LNCAP (cell line): ENCODE results near the gene ZNF778.

Experiments
- TF ChIP-seq, protein P1 (sequence below): fragments of 450-650 bp; IDR thresholded peaks from 2 replicates; pipeline ENCODE4 v1.5.1; 2017; ENCODE audit warnings: mild to moderate bottlenecking

The ZNF778 gene

DNA sequence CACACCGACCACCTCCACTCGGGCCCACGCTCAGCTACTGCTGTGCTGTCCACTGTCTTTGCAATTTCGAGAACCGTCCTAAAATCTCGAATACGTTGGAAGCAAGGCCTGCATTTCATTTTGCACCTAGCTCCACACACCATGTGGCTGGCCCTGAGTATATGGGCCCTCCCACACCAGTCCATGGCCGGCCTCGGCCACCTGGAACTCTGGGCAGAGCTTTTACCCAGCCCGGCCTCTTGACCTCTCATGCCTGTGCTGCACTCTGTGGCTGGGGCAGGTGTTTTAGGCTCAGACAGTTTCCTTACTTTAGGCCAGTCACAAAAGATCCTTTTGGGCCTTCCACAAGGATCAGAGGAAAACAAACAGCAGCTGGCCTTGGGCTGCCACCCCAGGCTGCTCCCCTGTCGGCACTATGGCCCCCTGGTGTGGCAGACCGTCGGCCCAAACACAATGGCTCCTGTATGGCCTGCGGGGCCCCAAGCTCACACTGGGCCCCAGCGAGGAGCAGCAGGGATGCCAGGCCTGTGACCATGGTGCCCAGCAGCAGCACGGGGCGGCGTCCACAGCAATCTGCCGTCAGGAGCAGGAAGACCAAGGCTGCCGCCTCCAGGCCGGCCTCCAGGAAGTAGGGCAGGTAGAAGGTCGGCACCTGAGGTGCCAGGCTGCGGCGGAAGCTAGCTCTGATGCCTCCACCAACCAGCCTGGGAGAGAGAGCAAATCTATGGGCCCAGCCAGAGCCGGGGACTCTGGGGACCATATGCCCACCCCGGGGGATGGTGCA lies 19.7 kb upstream of the ZNF778 start:
- TF ChIP-seq, protein P1, sequence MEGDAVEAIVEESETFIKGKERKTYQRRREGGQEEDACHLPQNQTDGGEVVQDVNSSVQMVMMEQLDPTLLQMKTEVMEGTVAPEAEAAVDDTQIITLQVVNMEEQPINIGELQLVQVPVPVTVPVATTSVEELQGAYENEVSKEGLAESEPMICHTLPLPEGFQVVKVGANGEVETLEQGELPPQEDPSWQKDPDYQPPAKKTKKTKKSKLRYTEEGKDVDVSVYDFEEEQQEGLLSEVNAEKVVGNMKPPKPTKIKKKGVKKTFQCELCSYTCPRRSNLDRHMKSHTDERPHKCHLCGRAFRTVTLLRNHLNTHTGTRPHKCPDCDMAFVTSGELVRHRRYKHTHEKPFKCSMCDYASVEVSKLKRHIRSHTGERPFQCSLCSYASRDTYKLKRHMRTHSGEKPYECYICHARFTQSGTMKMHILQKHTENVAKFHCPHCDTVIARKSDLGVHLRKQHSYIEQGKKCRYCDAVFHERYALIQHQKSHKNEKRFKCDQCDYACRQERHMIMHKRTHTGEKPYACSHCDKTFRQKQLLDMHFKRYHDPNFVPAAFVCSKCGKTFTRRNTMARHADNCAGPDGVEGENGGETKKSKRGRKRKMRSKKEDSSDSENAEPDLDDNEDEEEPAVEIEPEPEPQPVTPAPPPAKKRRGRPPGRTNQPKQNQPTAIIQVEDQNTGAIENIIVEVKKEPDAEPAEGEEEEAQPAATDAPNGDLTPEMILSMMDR: no peak

DNA sequence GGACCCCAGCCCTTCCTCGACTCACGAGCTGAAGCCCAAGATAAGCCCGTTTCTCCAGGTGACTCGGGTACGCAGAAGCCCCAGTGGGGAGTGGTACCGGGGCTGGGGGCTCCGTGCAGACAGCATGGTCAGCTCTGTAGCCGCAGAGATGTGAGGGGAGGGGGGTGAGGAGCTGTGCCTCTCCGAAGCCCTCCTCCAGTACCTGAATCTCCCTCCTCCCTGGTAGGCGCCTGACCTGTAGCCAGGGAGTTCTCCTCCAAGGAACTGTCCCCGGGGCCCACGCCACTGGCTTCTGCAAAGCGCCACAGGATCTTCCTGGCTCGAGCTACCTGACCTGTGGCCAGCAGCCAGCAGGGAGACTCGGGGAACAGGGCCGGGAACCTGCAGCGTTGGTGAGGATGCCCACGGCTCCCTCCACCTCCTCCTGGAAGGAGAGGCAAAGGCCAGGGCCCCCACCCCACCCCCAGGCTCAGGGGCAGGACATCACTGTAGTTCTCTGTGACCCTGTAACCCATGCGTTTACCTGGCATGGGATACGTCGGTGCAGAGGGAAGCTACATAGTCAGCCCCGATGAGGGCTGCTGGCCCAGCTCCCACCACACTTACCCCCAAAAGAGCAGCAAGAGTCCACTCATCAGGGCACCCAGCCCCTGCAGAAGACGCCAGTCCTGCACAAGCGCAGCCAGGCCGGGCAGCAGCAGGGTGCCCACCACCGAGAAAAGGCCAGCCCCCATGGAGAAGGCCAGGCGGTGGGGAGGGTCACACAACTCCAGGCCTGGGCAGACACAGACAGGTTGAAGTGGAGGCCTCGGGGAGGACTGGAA lies 18.9 kb upstream of the ZNF778 start:
- TF ChIP-seq, protein P1: no peak

DNA sequence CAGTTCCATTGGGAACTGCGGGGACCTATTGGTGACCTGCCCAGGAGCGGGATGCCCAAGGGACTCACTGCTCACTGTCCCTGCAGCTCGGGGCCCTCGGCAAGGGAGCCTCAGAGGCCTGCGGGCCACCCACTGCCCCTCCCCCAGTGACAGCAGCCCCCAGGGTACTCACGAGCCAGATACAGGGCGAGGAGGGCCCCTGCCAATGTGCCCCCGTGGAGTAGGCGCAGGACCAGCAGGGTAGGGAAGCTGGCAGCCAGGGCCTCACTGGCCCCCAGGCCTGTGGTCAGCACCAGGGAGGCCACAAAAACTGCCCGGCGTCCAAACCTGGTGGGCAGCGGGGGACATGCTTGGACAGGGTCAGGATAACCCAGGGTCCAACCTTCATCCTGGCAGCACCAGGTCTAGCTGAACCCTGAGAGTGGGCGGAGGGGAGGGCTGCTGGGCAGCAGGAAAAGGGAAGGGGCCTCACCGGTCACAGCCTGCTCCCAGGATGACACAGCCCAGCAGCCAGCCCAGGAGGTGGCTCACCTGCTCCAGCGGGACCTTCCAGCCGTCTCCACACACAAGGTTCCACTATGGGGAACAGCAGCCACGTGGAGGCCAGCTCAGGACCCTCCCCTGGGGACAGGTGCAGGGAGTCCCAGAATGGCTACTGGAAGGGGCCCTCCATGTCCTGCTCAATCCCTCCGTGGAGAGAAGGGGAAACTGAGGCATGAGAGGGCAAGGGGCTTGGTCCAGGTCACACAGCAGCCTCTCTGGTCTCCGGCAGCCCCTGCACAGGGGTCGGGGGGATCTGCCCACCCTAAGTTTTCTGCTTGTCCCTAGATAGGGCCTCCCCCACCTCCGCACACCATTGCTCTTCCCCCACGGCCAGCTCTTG lies 18.0 kb upstream of the ZNF778 start:
- TF ChIP-seq, protein P1: no peak

DNA sequence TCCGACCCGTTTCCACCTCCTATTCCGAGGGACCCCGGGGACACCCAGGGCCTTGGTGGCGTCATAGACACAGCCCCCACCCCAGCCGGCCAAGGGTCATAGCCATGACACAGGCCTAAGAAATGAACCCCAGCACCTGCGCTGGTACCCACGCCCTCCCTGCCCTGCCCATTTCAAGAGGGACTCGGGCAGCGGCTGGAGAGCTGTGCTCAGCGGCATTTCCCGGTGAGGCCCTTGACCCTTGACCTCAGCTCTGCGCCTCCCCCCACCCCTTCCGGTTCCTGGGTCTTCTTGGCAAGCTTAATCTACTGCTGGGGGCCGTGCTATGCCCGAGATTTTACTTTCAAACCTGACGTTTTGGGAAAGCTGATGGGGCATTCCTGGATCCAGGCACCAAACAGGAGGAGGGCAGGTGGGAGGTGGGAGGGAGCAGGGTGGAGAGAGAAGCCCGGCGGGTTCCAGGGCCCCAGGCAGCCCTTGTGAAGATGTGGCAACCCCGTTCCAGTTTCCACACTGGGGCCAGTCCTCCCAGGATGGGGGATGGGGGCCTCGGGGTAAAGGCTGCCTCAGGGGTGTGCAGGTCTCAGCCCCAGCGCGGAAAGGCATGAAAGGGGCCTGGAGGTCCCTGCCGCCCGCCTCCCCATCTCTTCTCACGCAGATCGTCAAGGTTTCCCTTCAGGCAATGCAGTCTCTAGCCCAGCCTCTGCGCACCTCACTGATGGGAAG lies 17.2 kb upstream of the ZNF778 start, which contains the start of gene SLC22A31:
SLC22A31 (minus strand) TSS at position 414 of the 726 bp plus-strand sequence; CDS start at position 378, 36 bp downstream.
- TF ChIP-seq, protein P1: no peak

DNA sequence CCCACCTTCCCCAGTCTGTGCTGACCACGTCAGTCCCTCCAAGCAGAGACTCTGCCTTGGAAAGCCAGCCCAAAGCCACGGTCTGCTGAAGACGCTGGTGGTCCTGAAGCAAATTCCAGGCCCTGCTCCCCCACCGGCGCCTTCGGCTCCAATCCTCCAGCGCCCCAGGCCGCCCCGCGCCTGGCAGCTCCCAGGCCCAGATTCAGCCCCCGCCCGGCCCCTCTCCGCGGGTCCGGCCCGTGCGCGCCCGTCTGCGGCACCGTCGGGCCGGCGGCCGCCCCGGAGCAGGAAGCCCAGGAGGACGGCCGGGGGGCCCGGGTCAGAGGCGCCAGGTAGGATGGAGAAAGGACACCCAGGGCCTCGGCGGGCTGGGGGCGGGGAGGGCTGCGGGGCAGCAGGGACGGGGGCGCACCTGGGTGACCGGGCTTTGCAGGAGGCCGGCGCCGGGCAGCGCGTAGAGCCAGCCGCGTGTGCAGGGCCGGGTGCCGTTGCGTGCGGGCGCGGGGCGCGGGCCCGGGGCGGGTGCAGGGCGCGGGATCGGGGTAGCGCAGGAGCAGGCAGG lies 16.6 kb upstream of the ZNF778 start:
- TF ChIP-seq, protein P1: no peak

DNA sequence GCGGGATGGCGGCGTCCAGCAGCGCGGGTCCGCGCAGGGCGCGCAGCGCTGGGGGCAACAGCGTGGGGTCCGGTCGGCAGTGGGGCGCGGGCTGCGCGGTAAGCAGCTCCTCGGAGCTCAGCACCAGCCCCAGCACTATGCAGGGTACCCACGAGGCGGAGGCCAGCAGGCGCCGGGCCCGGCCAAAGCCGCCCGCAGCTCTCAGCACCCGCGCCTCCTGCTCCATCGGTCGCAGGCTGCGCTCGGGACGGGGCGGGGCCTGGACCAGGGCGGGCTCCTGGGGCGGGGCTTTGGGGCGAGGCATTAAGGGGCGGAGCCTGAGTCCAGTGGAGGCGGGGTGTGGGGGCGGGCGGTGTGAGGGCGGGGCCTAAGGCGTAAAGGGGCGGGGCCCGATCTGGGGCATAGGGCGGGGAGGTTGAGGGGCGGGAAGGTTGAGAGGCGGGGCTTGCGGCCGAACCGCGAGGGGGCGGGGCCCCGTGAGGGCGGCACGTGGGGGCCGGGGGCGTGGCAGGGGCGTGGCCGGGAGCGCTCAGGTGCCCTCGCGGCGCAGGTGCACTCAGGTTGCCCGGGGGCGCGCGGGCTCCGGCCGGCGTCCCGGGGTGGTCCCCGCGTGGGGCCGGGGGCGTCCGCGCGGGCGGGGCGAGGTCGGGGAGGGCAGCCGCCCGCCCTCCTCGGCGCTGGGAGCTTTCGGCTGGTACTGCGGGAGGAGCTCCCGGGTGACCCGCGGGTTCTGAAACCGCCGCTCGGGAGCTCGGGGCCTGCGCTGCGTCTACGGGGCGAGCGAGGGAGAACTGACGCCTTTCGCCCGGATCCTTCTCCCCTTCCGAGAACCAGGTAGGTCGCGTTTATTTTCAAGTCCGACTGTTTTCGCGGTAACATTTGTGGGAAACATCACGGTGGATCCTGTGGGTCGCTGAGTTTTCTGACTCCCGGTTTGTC lies 15.8 kb upstream of the ZNF778 start:
- TF ChIP-seq, protein P1: no peak
